ENCODE results near the gene EYA3.

Gene EYA3

GRCh38 chr1:28071813-28072212, 16.6 kb downstream of the EYA3 start:
- no peak for DNase-seq (ENCODE audit: low spot score)

- no peak for DNase-seq (ENCODE audit: low spot score)
These were observed 17.5 kb downstream of the EYA3 start for GRCh38 chr1:28070725-28071593.

- no peak for DNase-seq (ENCODE audit: low spot score)
These were observed 20.8 kb downstream of the EYA3 start for GRCh38 chr1:28067523-28068090.

- DNase-seq (ENCODE audit: low spot score), result no peak
These were observed 21.8 kb downstream of the EYA3 start for GRCh38 chr1:28066393-28067154.

GRCh38 chr1:28064064-28064463, 24.3 kb downstream of the EYA3 start:
- no peak for DNase-seq (ENCODE audit: low spot score)

GRCh38 chr1:28062806-28063205, 25.6 kb downstream of the EYA3 start:
- no peak for DNase-seq (ENCODE audit: low spot score)

GRCh38 chr1:28058971-28059878, 29.2 kb downstream of the EYA3 start:
- no peak for DNase-seq (ENCODE audit: low spot score)

- no peak for DNase-seq (ENCODE audit: low spot score)
These were observed 30.2 kb downstream of the EYA3 start for GRCh38 chr1:28058168-28058567.

GRCh38 chr1:28056129-28056925, 32.1 kb downstream of the EYA3 start:
- peak; percentile 17 for DNase-seq (ENCODE audit: low spot score)

GRCh38 chr1:28050776-28051175, 37.6 kb downstream of the EYA3 start:
- no peak for DNase-seq (ENCODE audit: low spot score)

GRCh38 chr1:28046716-28047115, 41.7 kb downstream of the EYA3 start:
- no peak for DNase-seq (ENCODE audit: low spot score)

- no peak for DNase-seq (ENCODE audit: low spot score)
These were observed 42.6 kb downstream of the EYA3 start for GRCh38 chr1:28045777-28046176.

- no peak for DNase-seq (ENCODE audit: low spot score)
These were observed 44.0 kb downstream of the EYA3 start for GRCh38 chr1:28044399-28044798.

- no peak for DNase-seq (ENCODE audit: low spot score)
These were observed 49.1 kb downstream of the EYA3 start for GRCh38 chr1:28039341-28039740.

GRCh38 chr1:28037946-28038345, 50.5 kb downstream of the EYA3 start:
- no peak for DNase-seq (ENCODE audit: low spot score)

- no peak for DNase-seq (ENCODE audit: low spot score)
These were observed 51.2 kb downstream of the EYA3 start for GRCh38 chr1:28037206-28037605.

GRCh38 chr1:28036431-28036830, 52.0 kb downstream of the EYA3 start:
- DNase-seq (ENCODE audit: low spot score), result no peak

GRCh38 chr1:28035420-28035819, 53.0 kb downstream of the EYA3 start:
- DNase-seq (ENCODE audit: low spot score), result no peak

- DNase-seq (ENCODE audit: low spot score), result no peak
These were observed 56.1 kb downstream of the EYA3 start for GRCh38 chr1:28032281-28032680.

- no peak for DNase-seq (ENCODE audit: low spot score)
These were observed 57.2 kb downstream of the EYA3 start for GRCh38 chr1:28031173-28031572.

All from hematopoietic multipotent progenitor cell treated with erythropoietin and hydrocortisone succinate and interleukin-3 and kit ligand, for 17 days (in vitro differentiated cells).